Hepatocyte (in vitro differentiated cells): ENCODE results near the gene RSL1D1.

ENCODE experiments used
- EZH2 ChIP-seq: fragments of 200-600 bp; sonication (generic); IDR thresholded peaks from 2 replicates; pipeline ENCODE4 v1.6.1; 2016; ENCODE audit warnings: antibody characterized with exemption, mild to moderate bottlenecking, borderline replicate concordance
- EZH2phosphoT487 ChIP-seq: fragments of 200-600 bp; sonication (generic); IDR thresholded peaks from one replicate; pipeline ENCODE4 v1.6.1; 2018; ENCODE audit warnings: antibody characterized with exemption, mild to moderate bottlenecking, low read depth, moderate library complexity; ENCODE audit not compliant: unreplicated experiment, severe bottlenecking
- TF ChIP-seq, protein P1 (sequence below): fragments of 200-600 bp; sonication (generic); IDR thresholded peaks from 2 replicates; pipeline ENCODE4 v1.5.1; 2016; ENCODE audit warnings: antibody characterized with exemption, mild to moderate bottlenecking; ENCODE audit not compliant: poor library complexity

DNA sequence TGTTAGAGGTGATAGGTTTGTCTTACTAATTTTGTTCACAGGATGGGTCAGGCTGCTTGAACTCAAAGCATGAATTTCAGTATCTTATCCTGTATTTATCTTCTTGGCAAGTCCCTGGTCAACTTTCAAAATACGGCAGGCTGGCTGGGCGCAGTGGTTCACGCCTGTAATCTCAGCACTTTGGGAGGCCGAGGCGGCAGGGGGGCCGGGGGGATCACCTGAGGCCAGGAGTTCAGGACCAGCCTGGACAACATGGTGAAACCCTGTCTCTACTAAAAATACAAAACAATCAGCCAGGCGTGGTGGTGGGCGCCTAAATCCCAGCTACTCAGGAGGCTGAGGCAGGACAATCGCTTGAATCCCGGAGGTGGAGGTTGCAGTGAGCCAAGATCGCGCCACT lies 25.0 kb upstream of the RSL1D1 start:
- TF ChIP-seq, protein P1, sequence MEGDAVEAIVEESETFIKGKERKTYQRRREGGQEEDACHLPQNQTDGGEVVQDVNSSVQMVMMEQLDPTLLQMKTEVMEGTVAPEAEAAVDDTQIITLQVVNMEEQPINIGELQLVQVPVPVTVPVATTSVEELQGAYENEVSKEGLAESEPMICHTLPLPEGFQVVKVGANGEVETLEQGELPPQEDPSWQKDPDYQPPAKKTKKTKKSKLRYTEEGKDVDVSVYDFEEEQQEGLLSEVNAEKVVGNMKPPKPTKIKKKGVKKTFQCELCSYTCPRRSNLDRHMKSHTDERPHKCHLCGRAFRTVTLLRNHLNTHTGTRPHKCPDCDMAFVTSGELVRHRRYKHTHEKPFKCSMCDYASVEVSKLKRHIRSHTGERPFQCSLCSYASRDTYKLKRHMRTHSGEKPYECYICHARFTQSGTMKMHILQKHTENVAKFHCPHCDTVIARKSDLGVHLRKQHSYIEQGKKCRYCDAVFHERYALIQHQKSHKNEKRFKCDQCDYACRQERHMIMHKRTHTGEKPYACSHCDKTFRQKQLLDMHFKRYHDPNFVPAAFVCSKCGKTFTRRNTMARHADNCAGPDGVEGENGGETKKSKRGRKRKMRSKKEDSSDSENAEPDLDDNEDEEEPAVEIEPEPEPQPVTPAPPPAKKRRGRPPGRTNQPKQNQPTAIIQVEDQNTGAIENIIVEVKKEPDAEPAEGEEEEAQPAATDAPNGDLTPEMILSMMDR, result no peak
- TF ChIP-seq EZH2 (no peak), EZH2phosphoT487 (no peak)
